MM.1S (cell line): Measurements from ENCODE around the gene SLC6A7.

Experiments used
- DNase-seq: peaks from one replicate; pipeline ENCODE4 v3.0.0-alpha.2; 2015
- H2AFZ ChIP-seq: fragments of 300-600 bp; sonication (generic); 2 replicates; pipeline ENCODE4 v1.6.0; 2016; ENCODE audit warnings: antibody characterized with exemption, low read length
- H3F3A ChIP-seq: fragments of 300-600 bp; sonication (generic); 2 replicates; pipeline ENCODE4 v1.6.1; 2016; ENCODE audit warnings: mild to moderate bottlenecking, antibody characterized with exemption, low read length, moderate library complexity, mixed read lengths; ENCODE audit not compliant: insufficient read depth
- H3K27ac ChIP-seq: fragments of 300-600 bp; sonication (generic); 2 replicates; pipeline ENCODE4 v1.5.1; 2016; ENCODE audit warnings: mild to moderate bottlenecking, low read length
- H3K27me3 ChIP-seq: fragments of 300-600 bp; sonication (generic); replicated peaks from 2 replicates; pipeline ENCODE4 v1.6.0; 2016; ENCODE audit warnings: low read length; ENCODE audit not compliant: insufficient read depth
- H3K36me3 ChIP-seq: fragments of 300-600 bp; sonication (generic); replicated peaks from 2 replicates; pipeline ENCODE4 v1.6.1; 2016; ENCODE audit warnings: mild to moderate bottlenecking, low read length, mixed read lengths; ENCODE audit not compliant: insufficient read depth
- H3K4me1 ChIP-seq: fragments of 300-600 bp; sonication (generic); 2 replicates; pipeline ENCODE4 v1.6.1; 2016; ENCODE audit warnings: low read length, mixed read lengths
- H3K4me2 ChIP-seq: fragments of 300-600 bp; sonication (generic); 2 replicates; pipeline ENCODE4 v1.6.0; 2016; ENCODE audit warnings: low read depth, low read length
- H3K4me3 ChIP-seq: fragments of 300-600 bp; sonication (generic); 2 replicates; pipeline ENCODE4 v1.5.1; 2016; ENCODE audit warnings: low read length, mixed read lengths
- H3K79me2 ChIP-seq: fragments of 300-600 bp; sonication (generic); 2 replicates; pipeline ENCODE4 v1.6.1; 2016; ENCODE audit warnings: mixed run types, low read length, mixed read lengths
- H3K9ac ChIP-seq: fragments of 300-600 bp; sonication (generic); 2 replicates; pipeline ENCODE4 v1.6.1; 2016; ENCODE audit warnings: low read length, mixed read lengths
- H3K9me2 ChIP-seq: fragments of 300-600 bp; sonication (generic); replicated peaks from 2 replicates; pipeline ENCODE4 v1.6.1; 2016; ENCODE audit warnings: mild to moderate bottlenecking, low read length, mixed read lengths; ENCODE audit not compliant: insufficient read depth
- H3K9me3 ChIP-seq: fragments of 300-600 bp; sonication (generic); replicated peaks from 2 replicates; pipeline ENCODE4 v1.6.1; 2016; ENCODE audit warnings: mild to moderate bottlenecking, low read length, mixed read lengths; ENCODE audit not compliant: insufficient read depth
- H4K20me1 ChIP-seq: fragments of 300-600 bp; sonication (generic); 2 replicates; pipeline ENCODE4 v1.6.1; 2016; ENCODE audit warnings: mild to moderate bottlenecking, low read length, moderate library complexity, mixed read lengths; ENCODE audit not compliant: insufficient read depth
- EZH2 ChIP-seq: fragments of 300-600 bp; sonication (generic); optimal IDR thresholded peaks from 2 replicates; pipeline ENCODE3; 2017; ENCODE audit warnings: low read depth, mild to moderate bottlenecking, antibody characterized with exemption, low read length, mixed read lengths
- EZH2phosphoT487 ChIP-seq: fragments of 300-600 bp; sonication (generic); IDR thresholded peaks from 2 replicates; pipeline ENCODE4 v1.6.1; 2018; ENCODE audit warnings: antibody characterized with exemption, low read length
- TF ChIP-seq, protein P1 (sequence below): fragments of 300-600 bp; sonication (generic); IDR thresholded peaks from 2 replicates; pipeline ENCODE4 v1.5.1; 2016; ENCODE audit warnings: antibody characterized with exemption, low read length, mixed read lengths

SLC6A7 gene

DNA sequence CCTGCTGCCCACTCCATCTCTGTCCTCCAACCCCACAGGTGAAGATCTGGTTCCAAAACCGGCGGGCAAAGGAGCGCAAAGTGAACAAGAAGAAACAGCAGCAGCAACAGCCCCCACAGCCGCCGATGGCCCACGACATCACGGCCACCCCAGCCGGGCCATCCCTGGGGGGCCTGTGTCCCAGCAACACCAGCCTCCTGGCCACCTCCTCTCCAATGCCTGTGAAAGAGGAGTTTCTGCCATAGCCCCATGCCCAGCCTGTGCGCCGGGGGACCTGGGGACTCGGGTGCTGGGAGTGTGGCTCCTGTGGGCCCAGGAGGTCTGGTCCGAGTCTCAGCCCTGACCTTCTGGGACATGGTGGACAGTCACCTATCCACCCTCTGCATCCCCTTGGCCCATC lies 6.4 kb upstream of the SLC6A7 start:
- H2AFZ ChIP-seq, result no peak overlapping the region
- no peak for TF ChIP-seq EZH2
- no peak overlapping the region for H3K4me2 ChIP-seq
- H3K4me3 ChIP-seq, result no peak overlapping the region
- no peak overlapping the region for H3K9ac ChIP-seq
- H3K27me3 ChIP-seq, result 0 out of 2 replicates have a peak, but pooled peaks cover 2% of the 10 kb centered on the region
- no peaks in the 10 kb centered on the region for H3K79me2 ChIP-seq
- no peaks in the 10 kb centered on the region for H3K36me3 ChIP-seq
- no peaks in the 10 kb centered on the region for H3K9me2 ChIP-seq
- no peak for DNase-seq
- H3K4me1 ChIP-seq, result no peaks in the 10 kb centered on the region
- no peaks in the 10 kb centered on the region for H4K20me1 ChIP-seq
- H3F3A ChIP-seq, result no peaks in the 10 kb centered on the region
- no peaks in the 10 kb centered on the region for H3K9me3 ChIP-seq
- H3K27ac ChIP-seq, result no peak overlapping the region

DNA sequence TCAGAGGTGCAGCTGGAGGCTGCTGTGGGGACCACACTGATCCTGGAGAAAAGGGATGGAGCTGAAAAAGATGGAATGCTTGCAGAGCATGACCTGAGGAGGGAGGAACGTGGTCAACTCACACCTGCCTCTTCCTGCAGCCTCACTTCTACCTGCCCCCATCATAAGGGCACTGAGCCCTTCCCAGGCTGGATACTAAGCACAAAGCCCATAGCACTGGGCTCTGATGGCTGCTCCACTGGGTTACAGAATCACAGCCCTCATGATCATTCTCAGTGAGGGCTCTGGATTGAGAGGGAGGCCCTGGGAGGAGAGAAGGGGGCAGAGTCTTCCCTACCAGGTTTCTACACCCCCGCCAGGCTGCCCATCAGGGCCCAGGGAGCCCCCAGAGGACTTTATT lies 5.9 kb upstream of the SLC6A7 start:
- DNase-seq, result no peak
- Histone ChIP-seq H3K9ac (no peak overlapping the region), H3K4me1 (no peaks in the 10 kb centered on the region), H3K4me2 (no peak overlapping the region), H3K36me3 (no peaks in the 10 kb centered on the region), H4K20me1 (no peaks in the 10 kb centered on the region), H2AFZ (no peak overlapping the region), H3K4me3 (no peak overlapping the region), H3K9me3 (no peaks in the 10 kb centered on the region), H3K27me3 (0 out of 2 replicates have a peak, but pooled peaks cover 7% of the 10 kb centered on the region), H3K79me2 (no peaks in the 10 kb centered on the region), H3F3A (no peaks in the 10 kb centered on the region), H3K9me2 (no peaks in the 10 kb centered on the region), H3K27ac (no peak overlapping the region)
- no peak for TF ChIP-seq EZH2
- TF ChIP-seq, protein P1, sequence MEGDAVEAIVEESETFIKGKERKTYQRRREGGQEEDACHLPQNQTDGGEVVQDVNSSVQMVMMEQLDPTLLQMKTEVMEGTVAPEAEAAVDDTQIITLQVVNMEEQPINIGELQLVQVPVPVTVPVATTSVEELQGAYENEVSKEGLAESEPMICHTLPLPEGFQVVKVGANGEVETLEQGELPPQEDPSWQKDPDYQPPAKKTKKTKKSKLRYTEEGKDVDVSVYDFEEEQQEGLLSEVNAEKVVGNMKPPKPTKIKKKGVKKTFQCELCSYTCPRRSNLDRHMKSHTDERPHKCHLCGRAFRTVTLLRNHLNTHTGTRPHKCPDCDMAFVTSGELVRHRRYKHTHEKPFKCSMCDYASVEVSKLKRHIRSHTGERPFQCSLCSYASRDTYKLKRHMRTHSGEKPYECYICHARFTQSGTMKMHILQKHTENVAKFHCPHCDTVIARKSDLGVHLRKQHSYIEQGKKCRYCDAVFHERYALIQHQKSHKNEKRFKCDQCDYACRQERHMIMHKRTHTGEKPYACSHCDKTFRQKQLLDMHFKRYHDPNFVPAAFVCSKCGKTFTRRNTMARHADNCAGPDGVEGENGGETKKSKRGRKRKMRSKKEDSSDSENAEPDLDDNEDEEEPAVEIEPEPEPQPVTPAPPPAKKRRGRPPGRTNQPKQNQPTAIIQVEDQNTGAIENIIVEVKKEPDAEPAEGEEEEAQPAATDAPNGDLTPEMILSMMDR, result no peak
- no peak for TF ChIP-seq EZH2phosphoT487

DNA sequence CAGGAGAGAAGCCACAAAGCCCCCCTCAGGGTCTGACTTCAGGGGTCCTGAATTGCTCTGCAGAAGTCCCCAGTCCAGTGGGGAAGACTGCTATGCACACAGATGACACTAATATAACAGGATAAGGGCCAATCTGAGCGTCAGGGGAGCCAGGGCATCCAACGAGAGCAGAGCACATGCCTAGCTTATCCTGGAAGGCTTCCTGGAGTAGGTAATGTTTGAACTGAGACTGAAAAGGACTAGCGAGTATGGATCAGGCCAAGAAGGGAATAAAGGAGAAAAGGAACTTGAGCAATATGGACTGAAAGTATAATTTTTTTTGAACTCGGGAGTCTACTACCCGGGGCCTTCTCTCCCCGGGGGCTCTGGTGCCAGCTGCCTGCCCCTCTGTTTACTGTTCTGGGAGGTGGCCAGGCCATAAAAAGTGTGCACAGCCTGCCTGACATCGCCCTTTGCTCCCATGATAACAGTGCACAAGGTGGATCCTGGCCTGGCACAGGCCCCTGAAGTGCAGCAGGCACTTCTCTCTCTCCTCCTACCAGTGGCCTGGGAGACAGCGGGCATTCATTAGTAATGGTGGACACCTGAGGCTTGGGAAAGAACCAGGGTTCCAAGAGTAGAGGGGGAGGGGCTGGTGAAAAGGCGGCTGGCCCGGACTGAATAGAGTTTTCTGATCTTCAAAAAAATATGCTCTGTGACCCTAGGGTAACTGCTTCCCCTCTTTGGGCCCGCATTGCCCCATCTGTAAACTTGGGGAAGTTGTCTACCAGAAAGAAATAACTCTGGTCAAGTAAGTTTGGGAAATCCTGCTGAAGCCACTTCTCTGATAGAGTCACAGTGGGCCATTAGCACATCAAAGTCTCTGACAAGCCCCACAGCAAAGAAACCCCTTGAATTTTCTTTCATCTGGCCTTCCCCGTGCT lies 4.6 kb upstream of the SLC6A7 start:
- Histone ChIP-seq H3K27me3 (peaks cover 19% of the 10 kb centered on the region), H3F3A (no peaks in the 10 kb centered on the region), H2AFZ (no peak overlapping the region), H3K27ac (no peak overlapping the region), H4K20me1 (no peaks in the 10 kb centered on the region), H3K36me3 (no peaks in the 10 kb centered on the region), H3K9me3 (no peaks in the 10 kb centered on the region), H3K9ac (no peak overlapping the region), H3K79me2 (no peaks in the 10 kb centered on the region), H3K9me2 (no peaks in the 10 kb centered on the region), H3K4me1 (no peaks in the 10 kb centered on the region), H3K4me2 (no peak overlapping the region), H3K4me3 (no peak overlapping the region)
- DNase-seq, result no peak
- TF ChIP-seq EZH2 (no peak), EZH2phosphoT487 (no peak)
- TF ChIP-seq, protein P1, result no peak

DNA sequence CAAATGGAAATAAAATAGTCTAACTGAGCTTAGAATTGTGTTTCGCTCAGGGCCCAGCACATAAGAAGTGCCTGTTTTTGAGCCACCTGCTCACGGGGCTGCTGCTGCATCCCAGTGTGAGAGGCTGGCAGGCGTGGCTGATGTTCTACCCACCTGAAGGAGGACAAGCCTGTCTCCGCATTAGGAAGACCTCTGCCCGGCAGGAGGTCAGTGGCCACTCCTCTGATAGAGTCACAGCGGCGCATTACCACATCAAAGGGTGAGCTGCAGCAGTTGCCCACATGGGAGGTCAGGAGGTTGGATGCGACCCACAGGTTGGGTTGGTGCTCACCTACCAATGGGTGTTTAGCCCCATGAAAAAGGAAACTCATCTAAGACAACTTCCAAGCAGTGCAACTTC lies 3.7 kb upstream of the SLC6A7 start:
- Histone ChIP-seq H3K27ac (no peak overlapping the region), H3F3A (no peaks in the 10 kb centered on the region), H3K27me3 (peaks cover 27% of the 10 kb centered on the region), H3K4me2 (no peak overlapping the region), H3K9me3 (no peaks in the 10 kb centered on the region), H4K20me1 (no peaks in the 10 kb centered on the region), H3K4me1 (no peaks in the 10 kb centered on the region), H3K4me3 (no peak overlapping the region), H3K9ac (no peak overlapping the region), H3K9me2 (no peaks in the 10 kb centered on the region), H3K79me2 (no peaks in the 10 kb centered on the region), H2AFZ (no peak overlapping the region), H3K36me3 (no peaks in the 10 kb centered on the region)
- no peak for DNase-seq
- TF ChIP-seq, protein P1, result no peak
- TF ChIP-seq EZH2 (no peak), EZH2phosphoT487 (no peak)
